ENCODE results near the gene LIPT1.

LIPT1 gene

DNA sequence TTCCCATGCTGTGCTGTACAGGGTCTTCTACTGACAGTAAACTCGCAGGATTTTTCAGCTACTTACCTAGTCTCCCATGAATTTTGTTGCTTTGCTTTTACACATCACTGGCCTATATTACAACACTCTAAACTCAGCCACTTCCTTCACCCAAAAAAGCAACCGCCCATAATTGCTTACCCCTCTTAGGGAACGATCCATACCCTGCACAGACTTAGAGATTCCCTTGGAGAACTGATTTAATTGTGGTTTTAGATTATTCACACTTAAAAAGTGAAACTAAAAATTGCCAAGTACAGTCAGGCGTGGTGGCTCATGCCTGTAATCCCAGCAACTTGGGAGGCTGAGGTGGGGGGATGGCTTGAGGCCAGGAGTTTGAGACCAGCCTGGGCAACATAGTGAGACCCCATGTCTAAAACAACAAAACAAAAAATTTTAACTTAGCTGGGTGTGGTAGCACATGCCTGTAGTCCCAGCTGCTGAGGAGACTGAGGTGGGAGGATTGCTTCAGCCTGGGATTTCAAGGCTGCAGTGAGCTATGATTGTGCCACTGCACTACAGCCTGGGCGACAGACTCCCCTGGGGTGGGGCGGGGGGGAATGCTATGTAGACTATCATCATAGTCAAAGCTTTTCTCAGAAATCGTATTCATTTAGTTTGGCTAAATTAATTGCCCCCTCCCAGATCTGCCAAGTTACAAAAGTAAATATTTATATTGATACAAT, 45.5 kb downstream of the LIPT1 start:
- TF ChIP-seq POLR2AphosphoS5 (IDR thresholded peaks at IDR 0.05; ENCODE audit: low read depth, low read length) = no peak
- TF ChIP-seq, protein P1, sequence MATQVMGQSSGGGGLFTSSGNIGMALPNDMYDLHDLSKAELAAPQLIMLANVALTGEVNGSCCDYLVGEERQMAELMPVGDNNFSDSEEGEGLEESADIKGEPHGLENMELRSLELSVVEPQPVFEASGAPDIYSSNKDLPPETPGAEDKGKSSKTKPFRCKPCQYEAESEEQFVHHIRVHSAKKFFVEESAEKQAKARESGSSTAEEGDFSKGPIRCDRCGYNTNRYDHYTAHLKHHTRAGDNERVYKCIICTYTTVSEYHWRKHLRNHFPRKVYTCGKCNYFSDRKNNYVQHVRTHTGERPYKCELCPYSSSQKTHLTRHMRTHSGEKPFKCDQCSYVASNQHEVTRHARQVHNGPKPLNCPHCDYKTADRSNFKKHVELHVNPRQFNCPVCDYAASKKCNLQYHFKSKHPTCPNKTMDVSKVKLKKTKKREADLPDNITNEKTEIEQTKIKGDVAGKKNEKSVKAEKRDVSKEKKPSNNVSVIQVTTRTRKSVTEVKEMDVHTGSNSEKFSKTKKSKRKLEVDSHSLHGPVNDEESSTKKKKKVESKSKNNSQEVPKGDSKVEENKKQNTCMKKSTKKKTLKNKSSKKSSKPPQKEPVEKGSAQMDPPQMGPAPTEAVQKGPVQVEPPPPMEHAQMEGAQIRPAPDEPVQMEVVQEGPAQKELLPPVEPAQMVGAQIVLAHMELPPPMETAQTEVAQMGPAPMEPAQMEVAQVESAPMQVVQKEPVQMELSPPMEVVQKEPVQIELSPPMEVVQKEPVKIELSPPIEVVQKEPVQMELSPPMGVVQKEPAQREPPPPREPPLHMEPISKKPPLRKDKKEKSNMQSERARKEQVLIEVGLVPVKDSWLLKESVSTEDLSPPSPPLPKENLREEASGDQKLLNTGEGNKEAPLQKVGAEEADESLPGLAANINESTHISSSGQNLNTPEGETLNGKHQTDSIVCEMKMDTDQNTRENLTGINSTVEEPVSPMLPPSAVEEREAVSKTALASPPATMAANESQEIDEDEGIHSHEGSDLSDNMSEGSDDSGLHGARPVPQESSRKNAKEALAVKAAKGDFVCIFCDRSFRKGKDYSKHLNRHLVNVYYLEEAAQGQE (IDR thresholded peaks at IDR 0.05; ENCODE audit: insufficient read depth in 1 of 2, low read depth in 2 of 2, low read length in 2 of 2) = no peak
- TF ChIP-seq SIN3A (IDR thresholded peaks at IDR 0.05; ENCODE audit: borderline replicate concordance, insufficient read depth, low read length) = no peak
- no peak for TF ChIP-seq TAF1 (IDR thresholded peaks at IDR 0.05; ENCODE audit: borderline replicate concordance, insufficient read depth, low read length)
- no peak for TF ChIP-seq FOXP2 (optimal IDR thresholded peaks at IDR 0.05; ENCODE audit: borderline replicate concordance, extremely low read depth, extremely low read length, insufficient read depth)

DNA sequence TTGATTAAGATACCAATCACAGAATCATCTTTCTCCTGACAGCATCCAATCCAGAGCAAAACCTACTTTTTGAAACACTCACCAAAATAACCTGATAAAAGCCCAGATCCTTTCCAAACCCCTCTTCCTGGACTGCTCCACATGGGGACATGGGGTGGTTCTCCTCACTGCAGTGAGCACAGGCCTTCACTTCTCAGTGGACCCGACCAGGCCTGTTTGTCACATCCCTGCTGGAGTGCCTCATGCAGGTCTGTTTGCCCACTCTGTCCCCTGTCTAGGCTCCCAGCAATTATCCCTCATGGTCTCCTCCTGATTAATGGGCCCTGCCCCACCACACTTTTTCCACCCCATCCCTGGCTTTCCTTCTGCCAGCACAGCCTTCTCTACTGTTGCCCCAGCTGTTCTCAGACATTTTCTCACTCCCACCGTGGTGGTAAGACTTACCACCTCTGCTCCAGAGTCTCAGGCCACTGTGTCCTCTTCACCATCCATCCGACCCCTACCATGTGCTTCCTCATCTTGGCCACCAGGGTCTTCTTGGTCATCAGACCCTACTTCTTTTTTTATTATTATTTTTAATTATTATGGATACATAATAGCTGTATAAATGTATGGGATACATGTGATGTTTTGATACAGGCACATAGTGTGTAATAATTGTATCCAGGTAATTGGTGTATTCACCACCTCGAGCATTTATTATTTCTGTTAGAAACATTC, 47.4 kb downstream of the LIPT1 start:
- TF ChIP-seq POLR2AphosphoS5 (IDR thresholded peaks at IDR 0.05; ENCODE audit: low read depth, low read length) (no peak), TAF1 (IDR thresholded peaks at IDR 0.05; ENCODE audit: borderline replicate concordance, insufficient read depth, low read length) (no peak), SIN3A (IDR thresholded peaks at IDR 0.05; ENCODE audit: borderline replicate concordance, insufficient read depth, low read length) (no peak), FOXP2 (optimal IDR thresholded peaks at IDR 0.05; ENCODE audit: borderline replicate concordance, extremely low read depth, extremely low read length, insufficient read depth) (no peak)
- TF ChIP-seq, protein P1 (IDR thresholded peaks at IDR 0.05; ENCODE audit: insufficient read depth in 1 of 2, low read depth in 2 of 2, low read length in 2 of 2) = no peak

DNA sequence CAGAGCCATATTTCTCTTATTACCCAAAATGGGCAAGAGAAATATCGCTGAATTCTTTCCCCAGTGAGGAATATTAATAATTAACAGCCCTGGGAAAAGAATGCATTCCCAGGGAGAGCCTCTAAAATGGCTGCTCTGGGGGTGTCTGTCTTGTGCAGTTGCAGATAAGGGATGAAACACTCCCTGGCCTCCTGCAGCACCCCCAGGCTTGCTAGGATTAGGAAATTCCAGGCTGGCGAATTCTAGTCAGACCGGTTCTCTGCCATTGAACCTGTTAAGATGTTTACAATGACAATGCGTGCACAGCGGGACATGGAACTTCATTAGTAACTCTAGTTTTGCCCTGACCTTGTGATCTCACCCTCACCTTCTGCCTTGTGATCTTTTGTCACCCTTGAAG, 50.7 kb downstream of the LIPT1 start:
- TF ChIP-seq SIN3A (IDR thresholded peaks at IDR 0.05; ENCODE audit: borderline replicate concordance, insufficient read depth, low read length) (no peak), TAF1 (IDR thresholded peaks at IDR 0.05; ENCODE audit: borderline replicate concordance, insufficient read depth, low read length) (no peak), FOXP2 (optimal IDR thresholded peaks at IDR 0.05; ENCODE audit: borderline replicate concordance, extremely low read depth, extremely low read length, insufficient read depth) (no peak), POLR2AphosphoS5 (IDR thresholded peaks at IDR 0.05; ENCODE audit: low read depth, low read length) (no peak)
- TF ChIP-seq, protein P1 (IDR thresholded peaks at IDR 0.05; ENCODE audit: insufficient read depth in 1 of 2, low read depth in 2 of 2, low read length in 2 of 2) = no peak
